Natural killer cell (primary cell): ENCODE results near the gene NGEF. TPM values are rescaled to one million over a fixed set of nuclear protein-coding genes. Genes with fewer than 3 reads are reported as not detected.

Experiments used
- ATAC-seq, 3 donors: fragments of 150-1000 bp in 2 of 3; fragments of 200-7000 bp in 1 of 3; cut with Tn5 transposase; 1 replicate in 1 of 3; 2 replicates in 2 of 3; pipeline ENCODE4 v1.10.0; 2021; ENCODE audit warnings: mild to moderate bottlenecking in 2 of 3, moderate library complexity in 2 of 3
- DNase-seq, 2 donors: peaks; one replicate each; pipeline versions ENCODE4 v3.0.0 to v3.0.0-alpha.2; 2013 to 2021; ENCODE audit warnings: mixed read lengths in 1 of 2
- H3K27ac ChIP-seq: one replicate; pipeline ENCODE4 v1.5.1; 2013; ENCODE audit warnings: mild to moderate bottlenecking, low read length
- H3K27me3 ChIP-seq: one replicate; pipeline ENCODE4 v1.6.1; 2013; ENCODE audit warnings: low read length; ENCODE audit not compliant: control insufficient read depth, insufficient read depth
- H3K36me3 ChIP-seq: one replicate; pipeline ENCODE4 v1.6.1; 2013; ENCODE audit warnings: low read length; ENCODE audit not compliant: control insufficient read depth, insufficient read depth
- H3K4me1 ChIP-seq: one replicate; pipeline ENCODE4 v1.6.1; 2013; ENCODE audit warnings: low read length; ENCODE audit not compliant: control insufficient read depth, insufficient read depth
- H3K4me3 ChIP-seq: one replicate; pipeline ENCODE4 v1.5.1; 2013; ENCODE audit warnings: low read length
- H3K9me3 ChIP-seq: one replicate; pipeline ENCODE4 v1.6.1; 2013; ENCODE audit warnings: low read length; ENCODE audit not compliant: control insufficient read depth, insufficient read depth
- H3K27ac Mint-ChIP-seq, 2 donors: one replicate each; pipeline ENCODE4 v1.8.0; 2022; ENCODE audit warnings: mild to moderate bottlenecking in 2 of 2, mixed read lengths in 2 of 2, moderate library complexity in 1 of 2
- H3K27me3 Mint-ChIP-seq, 2 donors: one replicate each; pipeline ENCODE4 v1.8.0; 2022; ENCODE audit warnings: low read depth in 2 of 2, mixed read lengths in 2 of 2
- H3K36me3 Mint-ChIP-seq: one replicate; pipeline ENCODE4 v1.8.0; 2022; ENCODE audit warnings: mixed read lengths
- H3K4me1 Mint-ChIP-seq, 2 donors: one replicate each; pipeline ENCODE4 v1.8.0; 2022; ENCODE audit warnings: mixed read lengths in 2 of 2
- H3K4me3 Mint-ChIP-seq: one replicate; pipeline ENCODE4 v1.8.0; 2022; ENCODE audit warnings: mild to moderate bottlenecking, moderate library complexity, mixed read lengths
- H3K9me3 Mint-ChIP-seq, 2 donors: one replicate each; pipeline ENCODE4 v1.8.0; 2022; ENCODE audit warnings: mixed read lengths in 2 of 2
- WGBS: methylation state at CpG from one replicate; pipeline ENCODE4 v1.1.7; 2013; ENCODE audit warnings: missing lambda C conversion rate; ENCODE audit not compliant: insufficient coverage; 5-methylcytosine and 5-hydroxymethylcytosine counted together
- intact Hi-C: fragments of 100-400 bp; cut with micrococcal nuclease; formaldehyde crosslinking; loops from one replicate; pipeline ENCODE4 v1.14.2; 2022
- total RNA-seq, 4 donors: library from RNA; stranded (reverse); fragments of 120-200 nt in 1 of 4; gene quantifications; one replicate each; pipeline versions ENCODE4 v1.2.3 to v1.2.4, GENCODE V29; 2013 to 2022
- TF ChIP-seq, protein P1 (sequence below): fragments of 200-600 bp; IDR thresholded peaks from one replicate; pipeline ENCODE4 v1.8.0; 2022; ENCODE audit warnings: antibody characterized with exemption

NGEF gene
- total RNA-seq, 3 donors from 2014 or later (not counting 1 experiment from before 2014, with no cell fraction given), result not detected

GRCh38 chr2:233002829-233003657 lies 10.0 kb downstream of the NGEF start:
- DNase-seq (no peak), ATAC-seq (no peak)
- no peaks in the 10 kb centered on the region for H3K4me1 ChIP-seq
- Mint-ChIP-seq H3K4me3 (no peak overlapping the region), H3K27ac (no peak overlapping the region), H3K36me3 (no peaks in the 10 kb centered on the region), H3K4me1 (no peaks in the 10 kb centered on the region), H3K27me3 (peaks cover 0 to 5% of the 10 kb centered on the region in 2 donors), H3K9me3 (no peaks in the 10 kb centered on the region)
- intact Hi-C loops, result no loop called here
- H3K4me3 ChIP-seq, result no peak overlapping the region
- H3K9me3 ChIP-seq, result no peaks in the 10 kb centered on the region
- H3K27ac ChIP-seq, result no peak overlapping the region
- 90% methylated on average over 19 of the region's 19 CpGs for WGBS
- no peaks in the 10 kb centered on the region for H3K27me3 ChIP-seq
- TF ChIP-seq, protein P1, sequence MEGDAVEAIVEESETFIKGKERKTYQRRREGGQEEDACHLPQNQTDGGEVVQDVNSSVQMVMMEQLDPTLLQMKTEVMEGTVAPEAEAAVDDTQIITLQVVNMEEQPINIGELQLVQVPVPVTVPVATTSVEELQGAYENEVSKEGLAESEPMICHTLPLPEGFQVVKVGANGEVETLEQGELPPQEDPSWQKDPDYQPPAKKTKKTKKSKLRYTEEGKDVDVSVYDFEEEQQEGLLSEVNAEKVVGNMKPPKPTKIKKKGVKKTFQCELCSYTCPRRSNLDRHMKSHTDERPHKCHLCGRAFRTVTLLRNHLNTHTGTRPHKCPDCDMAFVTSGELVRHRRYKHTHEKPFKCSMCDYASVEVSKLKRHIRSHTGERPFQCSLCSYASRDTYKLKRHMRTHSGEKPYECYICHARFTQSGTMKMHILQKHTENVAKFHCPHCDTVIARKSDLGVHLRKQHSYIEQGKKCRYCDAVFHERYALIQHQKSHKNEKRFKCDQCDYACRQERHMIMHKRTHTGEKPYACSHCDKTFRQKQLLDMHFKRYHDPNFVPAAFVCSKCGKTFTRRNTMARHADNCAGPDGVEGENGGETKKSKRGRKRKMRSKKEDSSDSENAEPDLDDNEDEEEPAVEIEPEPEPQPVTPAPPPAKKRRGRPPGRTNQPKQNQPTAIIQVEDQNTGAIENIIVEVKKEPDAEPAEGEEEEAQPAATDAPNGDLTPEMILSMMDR, result no peak
- H3K36me3 ChIP-seq, result no peaks in the 10 kb centered on the region

- H3K9me3 ChIP-seq, result no peaks in the 10 kb centered on the region
- Mint-ChIP-seq H3K9me3 (no peaks in the 10 kb centered on the region), H3K27me3 (peaks cover 0 to 8% of the 10 kb centered on the region in 2 donors), H3K4me3 (no peak overlapping the region), H3K27ac (no peak overlapping the region), H3K4me1 (no peaks in the 10 kb centered on the region), H3K36me3 (no peaks in the 10 kb centered on the region)
- 94% methylated on average over 20 of the region's 20 CpGs for WGBS
- intact Hi-C loops, result no loop called here
- DNase-seq (no peak), ATAC-seq (no peak)
- H3K27me3 ChIP-seq, result no peaks in the 10 kb centered on the region
- H3K36me3 ChIP-seq, result no peaks in the 10 kb centered on the region
- no peak overlapping the region for H3K4me3 ChIP-seq
- H3K27ac ChIP-seq, result no peak overlapping the region
- no peaks in the 10 kb centered on the region for H3K4me1 ChIP-seq
- TF ChIP-seq, protein P1, result no peak
Observed at GRCh38 chr2:233000886-233001750, 11.9 kb downstream of the NGEF start.

GRCh38 chr2:232999354-232999753 lies 13.7 kb downstream of the NGEF start:
- no peaks in the 10 kb centered on the region for H3K4me1 Mint-ChIP-seq
- Histone ChIP-seq H3K27me3 (no peaks in the 10 kb centered on the region), H3K4me1 (no peaks in the 10 kb centered on the region), H3K4me3 (no peak overlapping the region), H3K36me3 (no peaks in the 10 kb centered on the region), H3K9me3 (no peaks in the 10 kb centered on the region), H3K27ac (no peak overlapping the region)
- WGBS, result 93% methylated on average over 7 of the region's 7 CpGs
- intact Hi-C loops, result no loop called here
- DNase-seq, result no peak
- no peak overlapping the region for H3K27ac Mint-ChIP-seq
- no peak for ATAC-seq
- no peaks in the 10 kb centered on the region for H3K36me3 Mint-ChIP-seq
- TF ChIP-seq, protein P1, result no peak
- H3K9me3 Mint-ChIP-seq, result no peaks in the 10 kb centered on the region
- H3K27me3 Mint-ChIP-seq, result peaks cover 0 to 6% of the 10 kb centered on the region in 2 donors
- H3K4me3 Mint-ChIP-seq, result no peak overlapping the region
